Activated T-helper 17 cell treated with anti-CD3 and anti-CD28 coated beads, Interleukin-2, amount 50 U/mL, for 72 hours (primary cell): ENCODE measurements around the gene FNIP2. TPM values are rescaled to one million over a fixed set of nuclear protein-coding genes. Genes with fewer than 3 reads are reported as not detected.

Source experiments
- ATAC-seq: fragments of 150-1000 bp; cut with Tn5 transposase; replicated peaks from 2 replicates; pipeline ENCODE4 v1.10.0; 2021; ENCODE audit warnings: mild to moderate bottlenecking, moderate library complexity
- H3K27ac Mint-ChIP-seq: one replicate; pipeline ENCODE4 v1.8.0; 2022; ENCODE audit warnings: mixed read lengths
- H3K27me3 Mint-ChIP-seq: one replicate; pipeline ENCODE4 v1.8.0; 2022; ENCODE audit warnings: mixed read lengths
- H3K36me3 Mint-ChIP-seq: one replicate; pipeline ENCODE4 v1.8.0; 2022; ENCODE audit warnings: low read depth, mild to moderate bottlenecking, mixed read lengths
- H3K4me1 Mint-ChIP-seq: one replicate; pipeline ENCODE4 v1.8.0; 2022; ENCODE audit warnings: mixed read lengths
- H3K4me3 Mint-ChIP-seq: one replicate; pipeline ENCODE4 v1.8.0; 2022; ENCODE audit warnings: mild to moderate bottlenecking, mixed read lengths
- H3K9me3 Mint-ChIP-seq: one replicate; pipeline ENCODE4 v1.8.0; 2022; ENCODE audit warnings: mixed read lengths
- total RNA-seq, 2 donors: library from RNA; stranded (reverse); gene quantifications; one replicate each; pipeline ENCODE4 v1.2.3, GENCODE V29; 2022

The FNIP2 gene
- total RNA-seq, 2 donors from 2014 or later = 33.4 to 45.9 TPM

DNA sequence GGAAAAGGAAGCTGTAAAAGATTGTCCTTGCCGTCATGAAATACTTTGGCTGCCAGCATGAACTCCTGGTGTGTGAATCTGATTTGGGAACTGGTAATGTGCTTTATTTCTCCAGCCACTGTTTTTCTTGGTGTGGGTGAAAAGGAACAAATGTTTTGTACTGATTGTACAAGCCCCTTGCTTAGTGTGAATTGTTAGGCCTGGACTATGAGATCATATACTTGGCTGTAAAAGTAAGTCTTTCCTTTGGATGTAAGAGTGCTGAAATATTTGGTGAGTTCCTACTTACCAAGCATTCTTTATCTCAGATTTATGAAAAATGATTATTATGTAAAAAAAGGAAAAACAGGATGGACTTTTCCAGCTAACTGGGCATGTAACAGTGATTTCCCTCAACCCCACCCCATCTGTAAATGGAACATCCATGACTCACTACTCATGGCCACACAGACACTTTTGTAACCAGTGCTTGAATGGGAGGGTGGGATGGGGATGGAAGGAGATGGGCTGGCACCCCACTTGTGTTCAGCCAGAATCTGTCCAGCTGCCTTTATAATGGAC is 6.3 kb downstream of the FNIP2 start:
- no peak overlapping the region for H3K27ac Mint-ChIP-seq
- H3K27me3 Mint-ChIP-seq = no peaks in the 10 kb centered on the region
- H3K4me1 Mint-ChIP-seq = peaks cover 34% of the 10 kb centered on the region
- no peak overlapping the region for H3K4me3 Mint-ChIP-seq
- no peak for ATAC-seq
- no peaks in the 10 kb centered on the region for H3K36me3 Mint-ChIP-seq
- no peaks in the 10 kb centered on the region for H3K9me3 Mint-ChIP-seq

DNA sequence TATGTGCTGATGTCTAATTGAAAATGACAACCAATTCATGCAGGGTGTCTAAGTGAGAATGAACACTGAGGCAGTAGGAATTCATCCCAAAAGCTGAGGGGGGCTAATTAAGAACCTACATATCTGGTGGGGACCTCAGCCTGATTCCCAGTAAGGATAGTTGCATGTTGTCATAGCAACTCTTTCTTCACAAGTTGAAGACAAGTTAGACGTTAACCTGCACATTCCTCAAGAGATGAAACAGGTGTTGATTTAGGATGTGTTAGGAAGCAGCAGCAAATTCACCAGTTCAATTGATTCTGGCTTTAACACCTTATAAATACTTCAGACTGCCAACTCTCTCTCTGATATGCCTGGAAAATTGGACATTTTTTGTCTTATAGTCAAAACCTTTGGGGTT is 7.3 kb downstream of the FNIP2 start:
- Mint-ChIP-seq H3K9me3 (no peaks in the 10 kb centered on the region), H3K27me3 (no peaks in the 10 kb centered on the region), H3K4me1 (peaks cover 34% of the 10 kb centered on the region), H3K4me3 (no peak overlapping the region), H3K27ac (no peak overlapping the region), H3K36me3 (no peaks in the 10 kb centered on the region)
- no peak for ATAC-seq

DNA sequence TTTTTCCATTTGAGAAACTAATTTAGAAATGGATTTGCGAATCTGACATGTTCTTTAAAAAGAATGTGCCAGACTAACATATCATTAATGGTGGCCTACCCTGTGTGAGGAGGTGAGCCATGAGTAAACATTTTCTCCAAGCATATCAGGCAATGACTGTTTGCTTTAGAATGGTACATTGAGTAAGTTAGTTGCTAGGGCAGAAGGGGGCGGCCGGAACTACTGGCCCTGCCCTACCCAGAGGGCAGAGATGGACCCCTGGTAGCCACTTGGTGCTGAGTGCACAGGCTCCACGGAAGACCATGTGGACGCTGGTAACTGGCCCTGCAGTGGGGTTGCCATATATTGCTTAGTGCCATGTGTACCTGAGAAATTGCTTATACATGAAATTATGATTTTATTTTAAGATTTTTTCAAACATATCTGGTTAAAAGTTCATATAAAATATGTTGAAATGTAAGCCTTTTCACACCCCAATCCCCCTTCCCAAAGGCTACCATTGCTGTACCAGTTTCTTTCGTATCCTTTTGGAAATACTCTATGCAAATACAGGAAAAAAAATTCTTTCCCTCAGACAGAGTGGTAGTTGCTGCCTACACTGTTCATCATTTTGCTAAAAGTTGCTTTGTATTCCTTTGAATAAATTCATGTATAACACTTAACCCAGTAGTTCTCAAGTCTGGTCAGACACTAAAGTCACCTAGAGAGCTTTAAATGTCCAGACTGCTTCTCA is 8.8 kb downstream of the FNIP2 start:
- peak; percentile 18 for ATAC-seq
- peak overlapping the region; percentile 21 for H3K27ac Mint-ChIP-seq
- no peaks in the 10 kb centered on the region for H3K36me3 Mint-ChIP-seq
- H3K9me3 Mint-ChIP-seq = no peaks in the 10 kb centered on the region
- H3K4me1 Mint-ChIP-seq = peaks cover 32% of the 10 kb centered on the region
- peak overlapping the region; percentile 53 for H3K4me3 Mint-ChIP-seq
- no peaks in the 10 kb centered on the region for H3K27me3 Mint-ChIP-seq

DNA sequence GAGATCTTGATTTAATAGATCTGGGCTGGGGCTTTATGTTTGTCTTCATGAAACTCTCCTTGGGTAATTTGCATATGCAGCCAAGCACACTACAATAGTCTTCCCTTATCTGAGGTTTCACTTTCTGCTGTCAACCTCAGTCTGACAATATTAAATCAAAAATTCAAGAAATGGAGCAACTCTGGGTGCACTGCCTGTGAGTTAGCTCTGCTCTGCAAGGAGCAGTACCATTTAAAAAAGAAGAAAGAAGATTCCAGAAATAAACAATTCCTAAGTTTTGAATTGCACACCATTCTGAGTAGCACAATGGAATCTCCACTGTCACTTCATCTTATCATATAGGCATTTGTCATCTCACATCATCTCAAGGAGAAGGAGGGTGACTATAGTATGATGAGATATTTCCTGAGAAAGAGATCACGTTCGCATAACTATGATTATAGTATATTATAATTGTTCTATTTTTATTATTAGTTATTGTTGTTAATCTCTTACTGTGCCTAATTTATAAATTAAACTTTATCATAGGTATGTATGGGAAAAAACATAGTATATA is 9.4 kb downstream of the FNIP2 start:
- H3K36me3 Mint-ChIP-seq = no peaks in the 10 kb centered on the region
- H3K4me3 Mint-ChIP-seq = peak overlapping the region; percentile 53
- ATAC-seq = peak; percentile 91
- peak overlapping the region; percentile 21 for H3K27ac Mint-ChIP-seq
- peaks cover 33% of the 10 kb centered on the region for H3K4me1 Mint-ChIP-seq
- no peaks in the 10 kb centered on the region for H3K9me3 Mint-ChIP-seq
- no peaks in the 10 kb centered on the region for H3K27me3 Mint-ChIP-seq

DNA sequence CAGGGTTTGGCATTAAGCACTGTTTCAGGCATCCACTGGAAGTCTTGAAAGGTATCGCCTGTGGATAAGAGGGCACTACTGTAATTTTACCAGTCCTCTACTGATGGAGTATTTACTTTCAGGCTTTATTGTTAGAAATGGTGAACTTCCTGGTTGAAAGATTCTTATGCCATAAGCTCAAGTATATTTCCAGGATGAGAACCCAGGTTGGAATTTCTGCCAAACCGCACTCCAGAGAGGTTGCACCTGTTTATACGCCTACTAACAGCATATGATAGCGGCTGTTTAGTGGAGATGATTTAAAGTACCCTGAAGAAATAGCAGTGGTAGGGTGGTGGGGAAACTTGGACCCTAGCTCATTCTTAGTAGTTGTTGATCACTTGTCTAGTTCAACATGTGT is 9.9 kb downstream of the FNIP2 start:
- H3K36me3 Mint-ChIP-seq = no peaks in the 10 kb centered on the region
- H3K27me3 Mint-ChIP-seq = no peaks in the 10 kb centered on the region
- no peak overlapping the region for H3K4me3 Mint-ChIP-seq
- no peak for ATAC-seq
- no peaks in the 10 kb centered on the region for H3K9me3 Mint-ChIP-seq
- peaks cover 35% of the 10 kb centered on the region for H3K4me1 Mint-ChIP-seq
- no peak overlapping the region for H3K27ac Mint-ChIP-seq

DNA sequence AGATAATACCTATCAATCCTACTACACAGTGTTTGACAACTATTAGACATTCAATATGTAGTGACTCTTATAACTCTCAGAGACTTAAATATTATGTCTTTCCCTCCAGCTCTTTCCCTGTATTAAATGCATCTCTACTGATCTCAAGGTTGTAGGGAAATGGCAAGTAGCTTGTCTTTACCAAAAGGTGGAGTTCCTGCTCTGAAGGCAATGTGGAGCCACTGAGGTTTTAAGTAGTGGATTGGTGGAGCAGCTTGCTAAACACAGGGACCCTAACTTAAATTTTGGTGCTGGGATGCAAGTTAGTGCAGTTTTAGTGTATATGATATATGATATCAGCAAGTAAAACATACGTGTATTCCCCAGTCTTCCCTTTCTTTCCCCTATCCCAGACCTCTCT is 13.1 kb downstream of the FNIP2 start:
- ATAC-seq = no peak
- peaks cover 37% of the 10 kb centered on the region for H3K4me1 Mint-ChIP-seq
- peak overlapping the region; percentile 22 for H3K27ac Mint-ChIP-seq
- H3K27me3 Mint-ChIP-seq = no peaks in the 10 kb centered on the region
- no peaks in the 10 kb centered on the region for H3K36me3 Mint-ChIP-seq
- no peaks in the 10 kb centered on the region for H3K9me3 Mint-ChIP-seq
- H3K4me3 Mint-ChIP-seq = no peak overlapping the region

DNA sequence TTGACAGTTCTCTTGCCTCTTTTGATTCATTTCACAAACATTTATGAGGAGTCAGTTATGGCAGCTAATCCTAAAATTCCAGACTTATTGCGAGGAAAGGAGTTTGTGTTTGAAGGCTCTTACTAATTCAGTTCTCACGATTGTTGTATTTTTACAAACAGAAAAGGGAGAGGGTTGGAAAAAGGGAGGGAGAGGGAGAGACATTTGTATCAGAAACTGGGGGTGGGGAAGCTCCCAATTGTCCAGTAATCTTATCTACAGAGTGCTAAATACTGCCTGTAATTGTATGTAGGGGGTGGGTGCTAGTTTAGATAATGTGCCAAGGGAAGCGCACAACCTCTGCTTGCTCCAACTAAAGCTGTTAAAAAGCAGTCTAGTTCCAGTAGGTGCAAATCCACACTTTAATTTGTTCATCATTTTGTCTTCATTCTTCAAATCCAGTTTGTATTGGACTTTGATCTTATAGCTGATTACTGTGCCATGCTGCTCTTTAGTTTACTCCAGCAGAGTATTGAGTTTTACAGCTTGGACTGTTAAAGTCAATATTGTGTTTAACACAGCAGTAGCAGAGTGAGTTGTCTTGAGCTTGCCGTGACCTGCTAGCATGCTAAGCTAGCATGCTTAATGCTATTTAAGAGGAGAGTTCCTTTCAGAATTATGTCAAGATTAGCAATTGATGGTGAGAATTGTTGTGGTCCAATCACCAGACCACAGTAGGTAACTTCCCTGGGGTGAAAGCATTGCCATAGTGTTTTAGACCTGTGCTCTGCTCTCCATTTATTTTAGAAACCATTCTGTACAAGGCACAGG is 13.9 kb downstream of the FNIP2 start:
- Mint-ChIP-seq H3K27ac (peak overlapping the region; percentile 22), H3K36me3 (no peaks in the 10 kb centered on the region), H3K27me3 (no peaks in the 10 kb centered on the region), H3K4me1 (peaks cover 37% of the 10 kb centered on the region), H3K9me3 (no peaks in the 10 kb centered on the region), H3K4me3 (no peak overlapping the region)
- peak; percentile 36 for ATAC-seq

DNA sequence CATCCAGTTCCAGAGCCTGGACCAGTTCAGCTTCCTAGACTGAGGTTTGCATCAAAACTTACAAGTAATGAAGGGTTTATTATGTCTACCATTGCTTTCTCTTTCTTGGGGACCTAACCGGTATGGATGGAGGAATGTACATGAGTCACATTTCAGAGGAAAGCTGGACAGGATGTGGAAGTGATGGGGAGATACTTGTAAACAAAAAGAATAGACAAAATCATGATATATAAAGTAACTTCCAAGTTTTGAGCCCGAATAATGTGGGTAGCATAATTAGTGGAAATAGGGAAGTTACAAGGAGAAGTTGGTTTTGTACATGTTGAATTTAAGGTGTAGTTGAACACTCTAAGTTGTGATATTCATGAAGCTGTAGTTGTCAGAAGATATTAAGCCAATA is 15.0 kb downstream of the FNIP2 start:
- Mint-ChIP-seq H3K36me3 (no peaks in the 10 kb centered on the region), H3K4me3 (no peak overlapping the region), H3K27me3 (no peaks in the 10 kb centered on the region), H3K4me1 (peaks cover 40% of the 10 kb centered on the region), H3K9me3 (no peaks in the 10 kb centered on the region), H3K27ac (no peak overlapping the region)
- no peak for ATAC-seq

DNA sequence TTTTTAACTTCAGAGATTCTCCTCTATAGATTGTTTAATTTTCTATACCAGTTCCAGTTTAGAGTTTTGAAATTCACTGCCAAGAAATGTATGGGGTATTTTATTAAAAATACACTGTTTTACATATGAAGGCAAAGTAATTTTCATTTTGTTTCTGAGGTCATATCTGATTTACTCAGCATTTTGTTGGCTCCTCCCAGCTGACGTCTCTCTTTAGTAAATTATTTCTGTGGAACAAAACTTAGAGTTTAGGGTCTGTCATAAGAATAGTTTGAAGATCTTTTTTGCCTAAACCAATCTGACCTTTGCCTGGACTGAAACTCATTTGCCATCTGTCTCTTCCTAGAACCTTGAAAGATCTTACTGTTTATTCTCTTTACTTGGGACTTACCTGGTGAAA is 16.9 kb downstream of the FNIP2 start:
- Mint-ChIP-seq H3K4me3 (no peak overlapping the region), H3K27me3 (no peaks in the 10 kb centered on the region), H3K36me3 (no peaks in the 10 kb centered on the region), H3K27ac (peak overlapping the region; percentile 11), H3K9me3 (no peaks in the 10 kb centered on the region), H3K4me1 (peaks cover 40% of the 10 kb centered on the region)
- no peak for ATAC-seq

DNA sequence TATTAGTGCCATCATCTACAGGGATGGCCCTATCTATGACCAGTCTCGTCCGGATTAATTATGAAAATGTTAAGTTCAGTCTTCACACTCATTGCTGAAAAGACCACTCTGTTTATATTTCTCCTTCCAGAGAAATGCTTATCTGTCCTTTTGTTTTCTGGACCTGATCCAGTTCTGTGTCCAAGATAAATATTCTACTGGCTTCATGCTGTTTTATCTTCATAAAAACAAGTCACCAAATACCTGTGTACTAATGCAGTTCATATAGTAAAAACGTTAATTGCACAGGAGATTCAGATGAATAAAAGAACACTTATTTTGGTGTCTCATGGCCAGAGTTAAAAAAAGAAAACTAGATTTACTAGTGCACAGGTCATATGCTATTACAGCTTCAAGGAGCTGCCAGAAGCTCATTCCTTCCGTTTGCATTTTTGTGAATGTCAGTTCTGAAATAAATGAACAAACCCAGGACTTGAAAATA is 17.3 kb downstream of the FNIP2 start:
- peaks cover 36% of the 10 kb centered on the region for H3K4me1 Mint-ChIP-seq
- ATAC-seq = no peak
- H3K36me3 Mint-ChIP-seq = no peaks in the 10 kb centered on the region
- H3K27me3 Mint-ChIP-seq = no peaks in the 10 kb centered on the region
- no peak overlapping the region for H3K4me3 Mint-ChIP-seq
- peak overlapping the region; percentile 11 for H3K27ac Mint-ChIP-seq
- no peaks in the 10 kb centered on the region for H3K9me3 Mint-ChIP-seq

DNA sequence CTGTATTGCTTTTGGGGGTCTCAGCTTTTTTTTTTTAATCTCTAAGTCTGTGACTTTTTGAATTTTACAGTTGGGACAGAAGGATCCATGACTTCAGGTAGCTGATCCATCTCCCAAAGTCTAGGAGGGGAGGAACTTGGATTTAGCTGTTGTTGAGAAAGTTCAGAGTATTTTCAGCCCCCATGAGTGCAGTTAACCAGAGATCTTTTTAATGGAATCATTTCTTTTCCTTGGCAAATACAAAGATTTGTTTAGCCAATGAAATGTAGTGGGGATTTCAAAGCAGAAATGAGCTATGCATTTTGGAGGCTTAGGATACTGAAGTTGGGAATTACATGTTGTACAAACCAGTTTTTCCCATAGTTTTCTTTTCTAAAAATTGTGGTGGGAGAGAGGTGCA is 18.1 kb downstream of the FNIP2 start:
- peaks cover 33% of the 10 kb centered on the region for H3K4me1 Mint-ChIP-seq
- H3K9me3 Mint-ChIP-seq = no peaks in the 10 kb centered on the region
- ATAC-seq = no peak
- H3K27me3 Mint-ChIP-seq = no peaks in the 10 kb centered on the region
- no peak overlapping the region for H3K4me3 Mint-ChIP-seq
- H3K36me3 Mint-ChIP-seq = no peaks in the 10 kb centered on the region
- no peak overlapping the region for H3K27ac Mint-ChIP-seq

DNA sequence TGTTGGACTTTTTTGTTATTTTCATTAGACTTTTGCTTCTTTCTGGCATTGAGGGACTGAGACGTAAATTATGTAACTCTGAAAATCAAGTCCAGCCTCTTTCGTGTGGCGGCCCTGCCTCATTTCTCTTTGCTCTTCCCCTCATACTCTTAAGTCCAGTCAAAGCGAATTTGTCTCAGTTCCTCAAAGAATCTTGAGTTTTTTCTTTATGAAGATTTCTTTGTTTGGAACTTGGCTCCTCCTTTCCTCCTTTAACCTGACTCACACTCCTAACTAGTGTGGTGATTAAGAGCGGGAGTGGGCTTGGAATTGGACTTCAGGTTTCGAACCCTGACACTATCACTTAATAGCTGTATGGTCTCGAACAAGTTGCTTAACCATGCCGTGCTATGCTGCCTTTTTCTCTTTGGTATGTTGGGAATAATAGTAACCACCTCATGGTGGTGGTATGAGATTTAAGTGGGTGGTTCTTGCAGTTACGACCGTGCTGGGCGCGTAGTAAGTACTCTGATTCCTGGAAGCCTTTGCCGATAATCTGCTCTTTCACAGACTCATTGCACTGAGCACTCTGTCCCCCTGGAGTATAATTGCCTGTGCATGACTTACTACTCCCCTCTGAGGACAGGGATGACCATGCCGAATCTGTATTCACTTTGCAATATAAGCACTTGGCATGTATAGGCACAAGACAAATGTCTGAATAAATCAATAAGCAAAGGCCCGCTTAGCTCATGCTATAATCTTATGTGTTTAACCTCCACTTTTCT is 19.1 kb downstream of the FNIP2 start:
- Mint-ChIP-seq H3K27me3 (no peaks in the 10 kb centered on the region), H3K36me3 (no peaks in the 10 kb centered on the region), H3K4me1 (peaks cover 23% of the 10 kb centered on the region), H3K27ac (no peak overlapping the region), H3K4me3 (no peak overlapping the region), H3K9me3 (no peaks in the 10 kb centered on the region)
- no peak for ATAC-seq

DNA sequence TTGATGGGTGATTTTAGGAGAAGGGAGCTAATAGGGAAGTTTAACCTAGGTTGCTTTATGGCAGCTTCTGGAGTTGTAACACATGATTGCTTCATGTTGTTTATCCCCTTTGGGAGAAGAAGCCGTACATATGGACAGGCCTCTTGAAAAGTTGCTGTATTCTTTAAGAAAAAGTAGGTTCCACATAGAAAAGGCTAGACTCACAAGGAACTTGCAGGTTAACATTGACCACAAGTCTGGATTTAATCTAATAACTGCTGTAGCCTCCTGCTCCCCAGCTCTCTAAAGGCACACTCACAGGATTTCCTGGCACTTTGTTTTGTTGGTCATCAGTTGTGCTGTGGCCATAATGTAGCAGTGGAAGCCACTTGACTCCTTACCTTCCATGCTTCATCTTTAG is 19.7 kb downstream of the FNIP2 start:
- Mint-ChIP-seq H3K27ac (no peak overlapping the region), H3K4me1 (peaks cover 20% of the 10 kb centered on the region), H3K27me3 (no peaks in the 10 kb centered on the region), H3K9me3 (no peaks in the 10 kb centered on the region), H3K36me3 (no peaks in the 10 kb centered on the region), H3K4me3 (no peak overlapping the region)
- no peak for ATAC-seq

DNA sequence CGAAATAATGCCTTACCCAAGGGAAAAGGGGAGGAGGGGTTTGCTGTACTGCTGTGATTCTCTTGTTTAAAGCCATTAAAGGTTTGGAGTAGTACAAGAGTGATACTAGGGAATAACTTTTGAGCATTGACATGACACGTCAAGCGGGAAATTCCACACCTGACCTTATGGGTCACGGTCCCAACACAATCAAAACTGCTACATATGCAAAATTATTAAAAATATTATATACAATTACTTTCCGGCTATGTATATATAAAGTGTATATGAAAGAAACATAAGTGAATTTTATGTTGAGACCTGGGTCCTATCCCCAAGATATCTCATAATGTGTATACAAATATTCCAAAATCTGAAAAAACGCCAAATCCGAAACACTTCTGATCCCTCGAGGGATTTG is 21.0 kb downstream of the FNIP2 start:
- H3K27me3 Mint-ChIP-seq = no peaks in the 10 kb centered on the region
- H3K36me3 Mint-ChIP-seq = no peaks in the 10 kb centered on the region
- H3K4me1 Mint-ChIP-seq = peaks cover 13% of the 10 kb centered on the region
- no peak overlapping the region for H3K27ac Mint-ChIP-seq
- H3K4me3 Mint-ChIP-seq = no peak overlapping the region
- ATAC-seq = no peak
- no peaks in the 10 kb centered on the region for H3K9me3 Mint-ChIP-seq
